ENCODE data around the gene ZNF385A. TPM values are rescaled to one million over a fixed set of nuclear protein-coding genes. Genes with fewer than 3 reads are reported as not detected.

ZNF385A gene
- total and polyA plus RNA-seq, 2 of the 13 experiments (the other 11 are each of a cell fraction or from before 2014, with no cell fraction given): 0.44 to 0.67 TPM

- no peak for FAIRE-seq
- in situ Hi-C loops (cut with HindIII; ENCODE audit: extremely low pct_ligation_motif_present, low pct_unique_long_range_greater_than_20kb) (no loop called here), intact Hi-C loops (cut with micrococcal nuclease; ENCODE audit: unreplicated experiment) (no loop called here)
- peaks cover 23% of the 10 kb centered on the region for H3K4me1 ChIP-seq (ENCODE audit: insufficient read depth, low read length)
- H3K27me3 ChIP-seq (ENCODE audit: control insufficient read depth in 1 of 2, insufficient read depth in 2 of 2, low read length in 2 of 2): peaks cover 0 to 2% of the 10 kb centered on the region in 2 experiments; a peak in 3 of 5 replicates
- ChIA-PET CTCF (ENCODE audit: low intra/inter-chr PET ratio, low total read pairs) (no interaction called here), POLR2A (no interaction called here)
- no peaks in the 10 kb centered on the region for H3K36me3 ChIP-seq (replicated peaks in 1 of 2; ENCODE audit: control insufficient read depth in 1 of 2, insufficient read depth in 2 of 2, low read length in 2 of 2)
- no peak overlapping the region for H3K27ac ChIP-seq (ENCODE audit: extremely low read length, insufficient read depth, low read length)
- H3K4me3 ChIP-seq (replicated peaks in 1 of 3; ENCODE audit: insufficient read depth in 1 of 3, low read depth in 2 of 3, low read length in 3 of 3): no peak overlapping the region; a peak in 1 of 6 replicates
- H4K20me1 ChIP-seq (ENCODE audit: insufficient read depth, low read length): no peaks in the 10 kb centered on the region
- 12% methylated on average over 5 of the region's 7 CpGs for WGBS (ENCODE audit: low lambda C conversion rate)
- no peak for DNase-seq (ENCODE audit: low spot score)
- no peak overlapping the region for H3K9ac ChIP-seq (ENCODE audit: insufficient read depth, low read depth, low read length)
- H3K4me2 ChIP-seq (ENCODE audit: low read depth, low read length): peak overlapping the region; percentile 18; the same call in 1 of the 2 replicates
- BruUV-seq (replicated peaks): no TSS peak
- no peak overlapping the region for H2AFZ ChIP-seq (ENCODE audit: low read length)
- no peaks in the 10 kb centered on the region for H3K79me2 ChIP-seq (ENCODE audit: insufficient read depth, low read length)
- H3K9me3 ChIP-seq (ENCODE audit: low read length): no peaks in the 10 kb centered on the region
- peak; percentile 63 for ATAC-seq
- TF ChIP-seq ZBTB7A (CRISPR knock-in tag; IDR thresholded peaks at IDR 0.05) (no peak), KIAA2018 (CRISPR knock-in tag; IDR thresholded peaks at IDR 0.05; ENCODE audit: borderline replicate concordance) (no peak), EZH2 (conservative IDR thresholded peaks at IDR 0.05; ENCODE audit: low read depth, low read length) (no peak), CENPT (CRISPR knock-in tag; IDR thresholded peaks at IDR 0.05; ENCODE audit: low read depth) (no peak), SOX6 (IDR thresholded peaks at IDR 0.05) (no peak), SOX6 (CRISPR knock-in tag; IDR thresholded peaks at IDR 0.05) (no peak), ZNF841 (CRISPR knock-in tag; IDR thresholded peaks at IDR 0.05; ENCODE audit: borderline replicate concordance) (no peak), POLR2G (IDR thresholded peaks at IDR 0.05; ENCODE audit: low read depth, low read length) (no peak), NR2F6 (IDR thresholded peaks at IDR 0.05) (no peak), NR2F6 (CRISPR knock-in tag; IDR thresholded peaks at IDR 0.05) (no peak), ELF1 (CRISPR knock-in tag; IDR thresholded peaks at IDR 0.05) (no peak), ZNF343 (CRISPR knock-in tag; IDR thresholded peaks at IDR 0.05) (no peak), ZNF772 (CRISPR knock-in tag; IDR thresholded peaks at IDR 0.05) (no peak), TFDP2 (CRISPR knock-in tag; IDR thresholded peaks at IDR 0.05) (no peak)
- TF ChIP-seq, protein P1, sequence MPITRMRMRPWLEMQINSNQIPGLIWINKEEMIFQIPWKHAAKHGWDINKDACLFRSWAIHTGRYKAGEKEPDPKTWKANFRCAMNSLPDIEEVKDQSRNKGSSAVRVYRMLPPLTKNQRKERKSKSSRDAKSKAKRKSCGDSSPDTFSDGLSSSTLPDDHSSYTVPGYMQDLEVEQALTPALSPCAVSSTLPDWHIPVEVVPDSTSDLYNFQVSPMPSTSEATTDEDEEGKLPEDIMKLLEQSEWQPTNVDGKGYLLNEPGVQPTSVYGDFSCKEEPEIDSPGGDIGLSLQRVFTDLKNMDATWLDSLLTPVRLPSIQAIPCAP (CRISPR knock-in tag; IDR thresholded peaks at IDR 0.05; ENCODE audit: low read depth): no peak
These were observed 5.7 kb upstream of the ZNF385A start for GRCh38 chr12:54390176-54390667.

Measured in HepG2 (cell line).